Small intestine (tissue), 7 donors: ENCODE data around the gene TLCD2. TPM values are rescaled to one million over a fixed set of nuclear protein-coding genes. Genes with fewer than 3 reads are reported as not detected.
A peak's percentile ranks its signal among the peaks of the same experiment; 100 is the strongest.

ENCODE experiments used
- DNase-seq, 2 donors: peaks; one replicate each; pipeline versions ENCODE4 v3.0.0 to v3.0.0-alpha.2; 2013
- FAIRE-seq: peaks from 2 replicates; lab custom pipeline; 2012; peaks lifted over from hg19 to GRCh38; lab: Jason Lieb, UNC
- H3K27ac ChIP-seq, 3 donors: one replicate each; pipeline ENCODE4 v1.5.1; 2013; ENCODE audit warnings: low read length in 2 of 3, mild to moderate bottlenecking in 2 of 3, control low read depth in 1 of 3, inconsistent platforms in 1 of 3, low read depth in 1 of 3, moderate library complexity in 1 of 3
- H3K27me3 ChIP-seq, 3 donors: one replicate each; pipeline ENCODE4 v1.6.1; 2013; ENCODE audit warnings: low read length in 3 of 3, inconsistent platforms in 1 of 3; ENCODE audit not compliant: control insufficient read depth in 3 of 3, insufficient read depth in 3 of 3
- H3K36me3 ChIP-seq, 3 donors: one replicate each; pipeline ENCODE4 v1.6.1; 2013; ENCODE audit warnings: low read length in 3 of 3, inconsistent platforms in 1 of 3, low read depth in 1 of 3, mild to moderate bottlenecking in 1 of 3, moderate library complexity in 1 of 3; ENCODE audit not compliant: control insufficient read depth in 3 of 3, insufficient read depth in 2 of 3
- H3K4me1 ChIP-seq, 3 donors: one replicate each; pipeline ENCODE4 v1.6.1; 2013; ENCODE audit warnings: low read length in 2 of 3, inconsistent platforms in 1 of 3, low read depth in 1 of 3, mild to moderate bottlenecking in 1 of 3, moderate library complexity in 1 of 3; ENCODE audit not compliant: control insufficient read depth in 3 of 3, insufficient read depth in 2 of 3
- H3K4me3 ChIP-seq, 3 donors: one replicate each; pipeline ENCODE4 v1.5.1; 2013; ENCODE audit warnings: low read length in 3 of 3, control low read depth in 1 of 3, inconsistent platforms in 1 of 3, low read depth in 1 of 3, mild to moderate bottlenecking in 1 of 3, moderate library complexity in 1 of 3
- H3K9me3 ChIP-seq, 2 donors: one replicate each; pipeline ENCODE4 v1.6.1; 2013; ENCODE audit warnings: low read depth in 1 of 2, low read length in 1 of 2; ENCODE audit not compliant: control insufficient read depth in 2 of 2, insufficient read depth in 1 of 2
- WGBS, 3 donors: extraction: QIAGEN DNeasy Blood & Tissue Kit; methylation state at CpG; one replicate each; pipeline ENCODE4 v1.1.7; 2013; 5-methylcytosine and 5-hydroxymethylcytosine counted together
- polyA plus RNA-seq, 4 donors: library from polyadenylated mRNA; stranded (reverse) in 3 of 4; unstranded in 1 of 4; fragments of 200-250 nt in 3 of 4; fragments of 120-200 nt in 1 of 4; gene quantifications; one replicate each; pipeline versions ENCODE4 v1.2.1 to v1.2.3, GENCODE V29; 2013
- donor health status: healthy with polysubstance abuse.
- donor health status: control.
- donor health status: control.
- donor health status: Bipolar disorder and iron deficiency.
- donor health status: healthy.

Gene TLCD2
- polyA plus RNA-seq, 4 donors: 1.8 to 10.3 (median 6.5) TPM

DNA sequence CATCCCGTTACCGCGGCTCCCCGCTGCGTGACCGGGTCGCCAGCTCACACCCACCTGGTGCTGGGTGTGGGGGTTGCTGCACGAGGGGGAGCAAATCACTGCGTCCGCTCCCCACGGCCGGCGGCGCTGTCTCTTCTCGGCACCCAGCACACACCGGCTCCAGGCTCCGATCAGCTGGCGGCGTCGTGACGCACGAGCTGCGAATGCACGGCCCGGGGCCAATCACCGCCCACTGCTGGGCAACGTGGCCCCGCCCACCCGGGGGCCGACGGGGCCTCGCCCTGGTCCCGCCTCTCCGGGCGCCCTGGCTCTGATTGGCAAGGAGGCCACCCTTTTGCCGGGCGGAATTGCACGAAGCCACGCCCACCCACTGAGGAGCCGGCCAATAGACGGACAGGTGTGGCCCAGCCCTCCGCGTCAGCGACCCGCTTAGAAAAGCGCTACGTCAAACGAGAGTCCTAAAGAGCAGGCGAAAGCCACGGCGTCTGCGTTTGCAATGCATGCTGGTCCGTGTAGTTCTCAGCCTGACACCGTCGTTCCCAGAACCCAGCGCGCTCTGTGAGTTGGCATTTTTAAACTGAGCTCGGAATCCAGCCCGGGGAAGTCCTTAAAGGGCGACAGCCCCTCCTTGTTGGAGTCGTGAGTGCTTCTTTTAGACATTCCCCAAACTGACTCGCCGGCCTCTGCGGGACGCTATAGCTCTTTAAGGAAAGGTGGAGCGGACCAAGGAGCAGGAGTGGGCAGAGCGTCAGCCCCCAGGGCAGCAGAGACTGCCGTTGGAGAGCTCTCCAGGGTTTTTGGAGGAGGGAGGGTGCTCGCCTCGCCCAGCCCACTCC lies 6.1 kb upstream of the TLCD2 start:
- Histone ChIP-seq H3K4me3 (peak overlapping the region; percentile 73 to 89 (median 76)), H3K36me3 (peaks cover 0 to 23% (median 5%) of the 10 kb centered on the region in 3 donors), H3K4me1 (peaks cover 0 to 34% (median 2%) of the 10 kb centered on the region in 3 donors), H3K27ac (peak overlapping the region; percentile 98 to 99 (median 99)), H3K27me3 (no peaks in the 10 kb centered on the region), H3K9me3 (no peaks in the 10 kb centered on the region)
- peak; percentile 100 for DNase-seq
- peak; percentile 47 for FAIRE-seq
- 0% methylated on average over 61 to 70 of the region's 70 CpGs for WGBS, 3 donors

DNA sequence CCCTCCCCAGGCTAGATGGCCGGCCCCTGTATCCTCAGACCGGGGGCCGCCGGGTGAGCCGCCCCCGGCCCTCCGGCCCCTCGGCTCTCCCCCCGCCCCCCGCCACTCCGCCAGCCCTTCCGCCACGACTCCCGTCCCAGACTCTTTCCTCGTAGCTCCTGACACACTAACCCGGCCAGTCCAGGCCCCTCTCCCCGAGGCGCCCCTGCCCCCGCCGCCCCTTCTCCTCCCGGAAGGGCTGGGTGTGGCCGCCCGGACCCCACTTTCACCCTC lies 5.6 kb upstream of the TLCD2 start:
- H3K4me3 ChIP-seq: peak overlapping the region; percentile 73 to 89 (median 75)
- no peaks in the 10 kb centered on the region for H3K9me3 ChIP-seq
- no peaks in the 10 kb centered on the region for H3K27me3 ChIP-seq
- FAIRE-seq: no peak
- DNase-seq: no peak
- H3K36me3 ChIP-seq: peaks cover 0 to 27% (median 5%) of the 10 kb centered on the region in 3 donors
- H3K4me1 ChIP-seq: peaks cover 0 to 39% (median 4%) of the 10 kb centered on the region in 3 donors
- H3K27ac ChIP-seq: peak overlapping the region; percentile 97 to 99 (median 98)
- 0 to 1% (median 0%) methylated on average over 3 to 23 of the region's 23 CpGs for WGBS, 3 donors

DNA sequence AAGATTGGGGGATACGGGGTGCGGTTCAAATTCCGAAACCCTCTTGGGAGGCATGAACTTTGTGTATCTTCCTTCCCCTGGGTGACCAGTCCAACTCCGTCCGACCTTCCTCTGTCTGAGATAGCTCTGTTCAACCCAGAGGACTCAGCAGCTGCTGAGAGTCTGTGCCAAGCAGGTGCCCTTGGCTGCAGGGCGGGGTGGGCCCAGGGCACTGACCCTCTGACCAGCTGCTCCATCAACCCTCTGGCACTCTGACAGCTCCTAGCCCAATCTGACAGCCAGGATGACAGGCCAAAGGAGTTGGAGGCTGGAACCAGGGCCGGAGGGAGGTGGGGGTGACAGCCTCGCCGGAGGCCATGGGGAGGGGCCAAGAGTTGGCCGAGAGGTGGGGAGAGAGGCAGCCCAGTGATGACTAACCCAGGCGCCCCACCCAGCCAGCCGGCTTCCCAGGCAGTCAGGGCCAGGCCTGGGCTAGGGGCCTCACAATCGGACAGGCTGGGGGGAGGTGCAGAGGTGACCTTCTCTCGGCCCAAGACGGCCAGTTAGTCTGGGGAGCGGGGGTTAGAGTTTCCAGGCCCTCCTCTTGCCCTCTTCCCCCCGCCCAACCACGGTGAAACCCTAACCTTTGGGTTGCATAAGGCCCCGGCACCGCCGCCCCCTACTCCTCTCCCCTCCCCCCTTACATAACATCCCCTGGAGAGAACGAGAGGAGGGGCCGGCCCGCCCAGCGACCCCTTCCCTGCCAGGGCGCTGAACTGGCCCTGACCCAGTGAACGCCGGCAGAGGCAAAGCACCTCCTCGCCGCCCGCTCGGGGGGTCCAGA lies 5.0 kb upstream of the TLCD2 start:
- Histone ChIP-seq H3K4me1 (peaks cover 0 to 42% (median 4%) of the 10 kb centered on the region in 3 donors), H3K36me3 (peaks cover 0 to 27% (median 5%) of the 10 kb centered on the region in 3 donors), H3K9me3 (no peaks in the 10 kb centered on the region), H3K4me3 (peak overlapping the region; percentile 73 to 89 (median 75)), H3K27me3 (no peaks in the 10 kb centered on the region), H3K27ac (peak overlapping the region; percentile 97 to 99 (median 98))
- no peak for FAIRE-seq
- 1 to 6% (median 3%) methylated on average over 16 to 32 of the region's 32 CpGs for WGBS, 3 donors
- peak; percentile 89 to 90 for DNase-seq

DNA sequence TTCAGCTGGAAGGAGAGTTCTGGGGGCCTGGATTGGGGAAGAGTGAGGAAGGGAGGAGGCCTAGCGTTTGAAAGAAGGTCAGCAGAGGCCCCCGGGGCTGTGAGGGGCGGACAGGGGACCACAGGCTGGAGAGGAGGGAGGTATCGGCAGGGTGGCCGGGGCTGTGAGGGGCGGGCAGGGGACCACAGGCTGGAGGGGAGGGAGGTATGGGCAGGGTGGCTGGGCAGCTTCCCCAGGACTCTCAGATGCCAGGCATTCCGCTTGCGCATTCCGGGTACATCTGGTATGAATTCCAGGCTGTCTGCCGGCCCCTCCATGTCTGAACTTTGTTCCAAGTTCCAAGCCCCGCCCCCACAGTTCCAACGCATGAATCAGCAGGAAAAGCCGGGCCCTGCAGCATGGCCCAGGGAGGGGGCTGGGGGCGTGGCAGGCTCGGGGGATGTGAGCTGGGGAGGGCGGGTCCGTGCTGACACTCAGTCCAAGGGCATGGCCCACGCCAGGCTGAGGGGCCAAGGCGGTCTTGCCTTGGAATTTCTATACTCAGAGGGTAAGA lies 4.3 kb upstream of the TLCD2 start:
- Histone ChIP-seq H3K27me3 (no peaks in the 10 kb centered on the region), H3K4me1 (peaks cover 0 to 44% (median 4%) of the 10 kb centered on the region in 3 donors), H3K36me3 (peaks cover 0 to 27% (median 5%) of the 10 kb centered on the region in 3 donors), H3K4me3 (peak overlapping the region; percentile 73 to 89 (median 75)), H3K27ac (peak overlapping the region; percentile 97 to 99 (median 98)), H3K9me3 (no peaks in the 10 kb centered on the region)
- DNase-seq: peak; percentile 98 to 99
- WGBS, 3 donors: 6 to 17% (median 12%) methylated on average over 15 to 19 of the region's 19 CpGs
- FAIRE-seq: no peak

DNA sequence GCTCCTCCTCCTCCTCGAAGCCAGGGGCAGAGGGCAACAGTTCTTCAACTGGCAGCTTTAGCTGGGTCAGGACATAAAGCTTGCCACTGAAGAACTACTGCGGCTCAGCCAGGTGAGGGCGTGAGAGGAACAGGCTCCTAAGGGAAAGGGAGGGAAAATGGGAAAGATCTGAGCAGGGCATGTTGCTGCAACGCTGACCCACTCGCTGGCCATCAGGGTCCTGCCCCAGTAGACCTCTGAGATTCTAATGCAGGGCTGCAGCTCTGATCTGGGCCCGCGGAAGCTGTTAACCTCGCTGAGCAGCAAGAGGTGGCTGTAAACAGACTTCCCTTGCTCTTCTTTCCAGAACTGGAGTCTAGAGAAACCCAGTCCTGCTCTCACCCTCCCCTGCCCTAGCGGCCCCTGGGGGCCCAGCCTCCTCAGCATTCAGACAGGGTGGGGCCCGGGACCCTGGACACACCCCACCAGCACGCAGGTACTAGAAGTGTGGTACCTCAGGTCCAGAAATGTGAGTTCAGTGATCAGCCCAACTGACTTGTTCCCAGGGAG lies 3.8 kb upstream of the TLCD2 start:
- DNase-seq: peak; percentile 81 to 82
- Histone ChIP-seq H3K4me3 (peak overlapping the region in 2 of 3 donors; percentile 73 to 75), H3K4me1 (peaks cover 0 to 48% (median 4%) of the 10 kb centered on the region in 3 donors), H3K27ac (peak overlapping the region; percentile 87 to 97 (median 92)), H3K36me3 (peaks cover 0 to 27% (median 5%) of the 10 kb centered on the region in 3 donors), H3K9me3 (no peaks in the 10 kb centered on the region), H3K27me3 (peaks cover 0 to 2% (median 0%) of the 10 kb centered on the region in 3 donors)
- WGBS, 3 donors: 3 to 23% (median 16%) methylated on average over 11 of the region's 11 CpGs
- FAIRE-seq: no peak

DNA sequence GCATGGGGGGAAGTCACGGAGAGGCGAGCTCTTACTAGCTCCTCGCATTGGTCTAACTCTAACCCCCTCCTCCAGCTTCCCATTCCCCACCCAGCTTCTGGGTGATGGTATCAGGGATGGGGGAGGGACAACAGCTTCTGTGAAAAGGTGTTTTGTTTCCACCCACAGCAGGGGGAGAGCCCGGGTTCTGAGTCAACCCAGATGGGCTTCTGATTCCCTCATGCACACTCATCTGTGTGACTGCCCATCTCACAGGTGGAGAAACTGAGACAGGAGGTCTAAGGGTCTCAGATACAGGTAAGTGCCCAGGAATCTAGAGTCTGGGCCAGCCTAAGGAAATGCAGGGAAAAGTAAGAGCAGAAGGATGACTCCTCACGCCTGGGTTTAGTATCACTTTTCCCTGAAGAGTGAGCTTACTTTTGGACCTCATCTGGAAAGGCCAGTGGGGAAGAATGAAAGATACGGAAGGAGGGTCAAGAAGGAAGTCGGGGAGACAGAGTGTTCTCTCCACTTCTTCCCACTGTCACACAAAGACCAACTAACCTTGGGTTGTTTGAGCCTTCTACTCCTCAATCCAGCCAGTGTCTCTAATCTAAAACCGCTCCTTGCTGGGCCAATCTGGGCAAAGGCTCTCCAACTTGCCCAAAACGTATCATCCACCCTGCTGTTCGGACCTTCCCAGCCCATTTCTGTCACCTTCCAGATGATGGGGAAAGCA lies 3.1 kb upstream of the TLCD2 start:
- Histone ChIP-seq H3K9me3 (no peaks in the 10 kb centered on the region), H3K4me3 (peak overlapping the region in 1 of 3 donors; percentile 75), H3K4me1 (peaks cover 0 to 48% (median 4%) of the 10 kb centered on the region in 3 donors), H3K27me3 (peaks cover 0 to 2% (median 0%) of the 10 kb centered on the region in 3 donors), H3K36me3 (peaks cover 0 to 27% (median 5%) of the 10 kb centered on the region in 3 donors), H3K27ac (peak overlapping the region; percentile 87 to 97 (median 92))
- FAIRE-seq (no peak), DNase-seq (no peak)
- WGBS, 3 donors: 56 to 68% (median 61%) methylated on average over 10 of the region's 10 CpGs

DNA sequence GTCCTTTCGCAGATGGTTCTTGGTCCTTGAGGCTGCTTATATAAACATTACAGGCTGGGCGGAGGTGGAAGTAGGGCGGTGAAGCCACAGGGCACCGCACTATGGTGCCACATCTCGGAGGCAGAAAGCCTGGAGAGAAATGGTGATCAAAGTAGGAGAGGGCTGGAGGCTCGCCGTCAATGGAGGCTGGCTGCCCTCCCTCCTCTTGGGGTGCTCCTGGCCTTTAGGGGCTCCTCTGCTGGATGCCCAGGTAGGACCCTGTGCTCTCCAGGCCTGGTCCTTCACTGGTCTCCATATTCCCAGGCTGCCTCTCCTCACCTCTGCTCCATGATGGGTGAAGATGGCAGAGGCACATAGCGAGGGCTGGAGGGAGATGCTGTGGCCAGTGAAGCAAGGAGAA lies 2.1 kb upstream of the TLCD2 start:
- no peak for FAIRE-seq
- H3K36me3 ChIP-seq: peaks cover 0 to 36% (median 9%) of the 10 kb centered on the region in 3 donors
- no peaks in the 10 kb centered on the region for H3K9me3 ChIP-seq
- DNase-seq: no peak
- H3K4me1 ChIP-seq: peaks cover 0 to 46% (median 3%) of the 10 kb centered on the region in 3 donors
- no peak overlapping the region for H3K4me3 ChIP-seq
- WGBS, 3 donors: 90 to 93% (median 91%) methylated on average over 8 of the region's 8 CpGs
- peaks cover 0 to 2% (median 0%) of the 10 kb centered on the region in 3 donors for H3K27me3 ChIP-seq
- peak overlapping the region in 1 of 3 donors; percentile 12 for H3K27ac ChIP-seq
